Liver (tissue), 3 donors: ENCODE results near the gene KRT6C.

ENCODE experiments used
- EGR1 ChIP-seq, 2 donors: IDR thresholded peaks; 2 replicates each; pipeline ENCODE4 v1.6.1; 2016 to 2018; ENCODE audit warnings: antibody characterized with exemption in 2 of 2, low read depth in 2 of 2
- GABPA ChIP-seq, 2 donors: IDR thresholded peaks in 1 of 2; conservative IDR thresholded peaks in 1 of 2; 2 replicates each; pipeline ENCODE4 v1.6.1; 2016; ENCODE audit warnings: antibody characterized with exemption in 2 of 2, mild to moderate bottlenecking in 1 of 2, moderate library complexity in 1 of 2
- JUND ChIP-seq, 2 donors: IDR thresholded peaks; 2 replicates each; pipeline ENCODE4 v1.6.1; 2016; ENCODE audit warnings: antibody characterized with exemption in 2 of 2
- RAD21 ChIP-seq, 2 donors: IDR thresholded peaks; 2 replicates each; pipeline ENCODE4 v1.6.1; 2016; ENCODE audit warnings: antibody characterized with exemption in 2 of 2, mild to moderate bottlenecking in 2 of 2
- RXRA ChIP-seq, 2 donors: IDR thresholded peaks; 2 replicates each; pipeline ENCODE4 v1.6.1; 2017 to 2018; ENCODE audit warnings: antibody characterized with exemption in 2 of 2, mild to moderate bottlenecking in 1 of 2
- TAF1 ChIP-seq: conservative IDR thresholded peaks from 2 replicates; pipeline ENCODE4 v1.6.1; 2016; ENCODE audit warnings: antibody characterized with exemption, mild to moderate bottlenecking
- YY1 ChIP-seq: IDR thresholded peaks from 2 replicates; pipeline ENCODE4 v1.6.1; 2016; ENCODE audit warnings: antibody characterized with exemption, mild to moderate bottlenecking
- TF ChIP-seq, protein P1 (sequence below): IDR thresholded peaks from 2 replicates; pipeline ENCODE4 v1.6.1; 2016; ENCODE audit warnings: antibody characterized with exemption
- TF ChIP-seq, protein P2 (sequence below): fragments of 150-350 bp; IDR thresholded peaks from 2 replicates; pipeline ENCODE4 v1.5.1; 2017; ENCODE audit warnings: improper control_type of control experiment, low read depth, low read length; ENCODE audit not compliant: missing input control
- TF ChIP-seq, protein P3 (sequence below): IDR thresholded peaks from 2 replicates; pipeline ENCODE4 v1.6.1; 2016; ENCODE audit warnings: antibody characterized with exemption
- TF ChIP-seq, protein P4 (sequence below): IDR thresholded peaks from 2 replicates; pipeline ENCODE4 v1.6.1; 2016; ENCODE audit warnings: antibody characterized with exemption, mild to moderate bottlenecking
- donor health status: healthy.
- donor health status: healthy.

DNA sequence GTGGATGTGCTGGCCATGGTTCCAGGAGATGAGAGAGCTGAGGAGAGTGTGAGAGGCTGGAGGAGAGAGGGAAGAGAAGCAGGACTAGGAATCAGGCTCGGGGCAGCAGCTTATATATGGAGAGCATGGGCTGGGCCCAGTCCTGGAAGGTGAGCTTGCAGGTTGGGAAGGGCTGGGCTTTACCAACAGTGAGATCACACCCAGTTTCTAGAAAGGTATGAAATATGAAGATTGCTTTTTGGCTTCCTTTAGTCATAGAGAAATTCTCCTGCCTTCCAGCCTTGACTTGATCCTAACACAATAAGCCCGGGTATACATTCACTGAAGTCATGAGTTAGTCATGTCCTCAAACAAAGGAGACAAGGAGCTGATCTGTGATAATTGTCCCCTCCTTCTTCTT, 19.6 kb upstream of the KRT6C start, which contains the start of gene KRT6A:
- TF ChIP-seq EGR1 (IDR thresholded peaks at IDR 0.05; ENCODE audit: low read depth in 2 of 2) (no peak), GABPA (IDR thresholded peaks at IDR 0.05 in 1 of 2, conservative IDR thresholded peaks at IDR 0.05 in 1 of 2) (no peak), TAF1 (no peak), RXRA (IDR thresholded peaks at IDR 0.05) (no peak), YY1 (no peak), JUND (IDR thresholded peaks at IDR 0.05) (no peak), RAD21 (IDR thresholded peaks at IDR 0.05) (no peak)
- TF ChIP-seq, protein P1, sequence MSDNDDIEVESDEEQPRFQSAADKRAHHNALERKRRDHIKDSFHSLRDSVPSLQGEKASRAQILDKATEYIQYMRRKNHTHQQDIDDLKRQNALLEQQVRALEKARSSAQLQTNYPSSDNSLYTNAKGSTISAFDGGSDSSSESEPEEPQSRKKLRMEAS, result no peak
- TF ChIP-seq, protein P2, sequence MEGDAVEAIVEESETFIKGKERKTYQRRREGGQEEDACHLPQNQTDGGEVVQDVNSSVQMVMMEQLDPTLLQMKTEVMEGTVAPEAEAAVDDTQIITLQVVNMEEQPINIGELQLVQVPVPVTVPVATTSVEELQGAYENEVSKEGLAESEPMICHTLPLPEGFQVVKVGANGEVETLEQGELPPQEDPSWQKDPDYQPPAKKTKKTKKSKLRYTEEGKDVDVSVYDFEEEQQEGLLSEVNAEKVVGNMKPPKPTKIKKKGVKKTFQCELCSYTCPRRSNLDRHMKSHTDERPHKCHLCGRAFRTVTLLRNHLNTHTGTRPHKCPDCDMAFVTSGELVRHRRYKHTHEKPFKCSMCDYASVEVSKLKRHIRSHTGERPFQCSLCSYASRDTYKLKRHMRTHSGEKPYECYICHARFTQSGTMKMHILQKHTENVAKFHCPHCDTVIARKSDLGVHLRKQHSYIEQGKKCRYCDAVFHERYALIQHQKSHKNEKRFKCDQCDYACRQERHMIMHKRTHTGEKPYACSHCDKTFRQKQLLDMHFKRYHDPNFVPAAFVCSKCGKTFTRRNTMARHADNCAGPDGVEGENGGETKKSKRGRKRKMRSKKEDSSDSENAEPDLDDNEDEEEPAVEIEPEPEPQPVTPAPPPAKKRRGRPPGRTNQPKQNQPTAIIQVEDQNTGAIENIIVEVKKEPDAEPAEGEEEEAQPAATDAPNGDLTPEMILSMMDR, result no peak
- TF ChIP-seq, protein P3, sequence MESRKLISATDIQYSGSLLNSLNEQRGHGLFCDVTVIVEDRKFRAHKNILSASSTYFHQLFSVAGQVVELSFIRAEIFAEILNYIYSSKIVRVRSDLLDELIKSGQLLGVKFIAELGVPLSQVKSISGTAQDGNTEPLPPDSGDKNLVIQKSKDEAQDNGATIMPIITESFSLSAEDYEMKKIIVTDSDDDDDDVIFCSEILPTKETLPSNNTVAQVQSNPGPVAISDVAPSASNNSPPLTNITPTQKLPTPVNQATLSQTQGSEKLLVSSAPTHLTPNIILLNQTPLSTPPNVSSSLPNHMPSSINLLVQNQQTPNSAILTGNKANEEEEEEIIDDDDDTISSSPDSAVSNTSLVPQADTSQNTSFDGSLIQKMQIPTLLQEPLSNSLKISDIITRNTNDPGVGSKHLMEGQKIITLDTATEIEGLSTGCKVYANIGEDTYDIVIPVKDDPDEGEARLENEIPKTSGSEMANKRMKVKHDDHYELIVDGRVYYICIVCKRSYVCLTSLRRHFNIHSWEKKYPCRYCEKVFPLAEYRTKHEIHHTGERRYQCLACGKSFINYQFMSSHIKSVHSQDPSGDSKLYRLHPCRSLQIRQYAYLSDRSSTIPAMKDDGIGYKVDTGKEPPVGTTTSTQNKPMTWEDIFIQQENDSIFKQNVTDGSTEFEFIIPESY, result no peak
- TF ChIP-seq, protein P4, sequence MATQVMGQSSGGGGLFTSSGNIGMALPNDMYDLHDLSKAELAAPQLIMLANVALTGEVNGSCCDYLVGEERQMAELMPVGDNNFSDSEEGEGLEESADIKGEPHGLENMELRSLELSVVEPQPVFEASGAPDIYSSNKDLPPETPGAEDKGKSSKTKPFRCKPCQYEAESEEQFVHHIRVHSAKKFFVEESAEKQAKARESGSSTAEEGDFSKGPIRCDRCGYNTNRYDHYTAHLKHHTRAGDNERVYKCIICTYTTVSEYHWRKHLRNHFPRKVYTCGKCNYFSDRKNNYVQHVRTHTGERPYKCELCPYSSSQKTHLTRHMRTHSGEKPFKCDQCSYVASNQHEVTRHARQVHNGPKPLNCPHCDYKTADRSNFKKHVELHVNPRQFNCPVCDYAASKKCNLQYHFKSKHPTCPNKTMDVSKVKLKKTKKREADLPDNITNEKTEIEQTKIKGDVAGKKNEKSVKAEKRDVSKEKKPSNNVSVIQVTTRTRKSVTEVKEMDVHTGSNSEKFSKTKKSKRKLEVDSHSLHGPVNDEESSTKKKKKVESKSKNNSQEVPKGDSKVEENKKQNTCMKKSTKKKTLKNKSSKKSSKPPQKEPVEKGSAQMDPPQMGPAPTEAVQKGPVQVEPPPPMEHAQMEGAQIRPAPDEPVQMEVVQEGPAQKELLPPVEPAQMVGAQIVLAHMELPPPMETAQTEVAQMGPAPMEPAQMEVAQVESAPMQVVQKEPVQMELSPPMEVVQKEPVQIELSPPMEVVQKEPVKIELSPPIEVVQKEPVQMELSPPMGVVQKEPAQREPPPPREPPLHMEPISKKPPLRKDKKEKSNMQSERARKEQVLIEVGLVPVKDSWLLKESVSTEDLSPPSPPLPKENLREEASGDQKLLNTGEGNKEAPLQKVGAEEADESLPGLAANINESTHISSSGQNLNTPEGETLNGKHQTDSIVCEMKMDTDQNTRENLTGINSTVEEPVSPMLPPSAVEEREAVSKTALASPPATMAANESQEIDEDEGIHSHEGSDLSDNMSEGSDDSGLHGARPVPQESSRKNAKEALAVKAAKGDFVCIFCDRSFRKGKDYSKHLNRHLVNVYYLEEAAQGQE, result no peak
